ENCODE measurements around the gene STYXL1.
"Not testable (repeated sequence)": the region's sequence is repeated elsewhere in the genome, so short reads cannot be mapped to it uniquely, and the experiment has no call there.

Gene STYXL1

DNA sequence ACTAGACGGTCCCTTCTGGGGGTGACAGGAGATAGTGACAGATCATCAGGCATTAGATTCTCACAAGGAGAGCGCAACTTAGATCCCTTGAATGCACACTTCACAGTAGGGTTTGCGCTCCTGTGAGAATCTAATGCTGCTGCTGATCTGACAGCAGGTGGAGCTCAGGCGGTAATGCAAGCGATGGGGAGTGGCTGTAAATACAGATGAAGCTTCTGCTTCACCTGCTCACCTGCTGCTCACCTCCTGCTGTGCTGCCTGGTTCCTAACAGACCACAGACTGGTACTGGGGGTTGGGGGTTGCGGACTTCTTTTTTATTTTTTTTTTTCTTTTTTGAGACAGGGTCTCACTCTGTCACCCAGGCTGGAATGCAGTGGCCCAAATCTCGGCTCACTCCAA, 18.1 kb downstream of the STYXL1 start:
- not testable (repeated sequence) for DNase-seq (ENCODE audit: low read depth); H3K4me3 ChIP-seq (ENCODE audit: low read depth, low read length)
- TF ChIP-seq, protein P1, sequence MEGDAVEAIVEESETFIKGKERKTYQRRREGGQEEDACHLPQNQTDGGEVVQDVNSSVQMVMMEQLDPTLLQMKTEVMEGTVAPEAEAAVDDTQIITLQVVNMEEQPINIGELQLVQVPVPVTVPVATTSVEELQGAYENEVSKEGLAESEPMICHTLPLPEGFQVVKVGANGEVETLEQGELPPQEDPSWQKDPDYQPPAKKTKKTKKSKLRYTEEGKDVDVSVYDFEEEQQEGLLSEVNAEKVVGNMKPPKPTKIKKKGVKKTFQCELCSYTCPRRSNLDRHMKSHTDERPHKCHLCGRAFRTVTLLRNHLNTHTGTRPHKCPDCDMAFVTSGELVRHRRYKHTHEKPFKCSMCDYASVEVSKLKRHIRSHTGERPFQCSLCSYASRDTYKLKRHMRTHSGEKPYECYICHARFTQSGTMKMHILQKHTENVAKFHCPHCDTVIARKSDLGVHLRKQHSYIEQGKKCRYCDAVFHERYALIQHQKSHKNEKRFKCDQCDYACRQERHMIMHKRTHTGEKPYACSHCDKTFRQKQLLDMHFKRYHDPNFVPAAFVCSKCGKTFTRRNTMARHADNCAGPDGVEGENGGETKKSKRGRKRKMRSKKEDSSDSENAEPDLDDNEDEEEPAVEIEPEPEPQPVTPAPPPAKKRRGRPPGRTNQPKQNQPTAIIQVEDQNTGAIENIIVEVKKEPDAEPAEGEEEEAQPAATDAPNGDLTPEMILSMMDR (IDR thresholded peaks at IDR 0.05; ENCODE audit: control insufficient read depth, extremely low read depth, insufficient read depth) = peak; percentile 21

DNA sequence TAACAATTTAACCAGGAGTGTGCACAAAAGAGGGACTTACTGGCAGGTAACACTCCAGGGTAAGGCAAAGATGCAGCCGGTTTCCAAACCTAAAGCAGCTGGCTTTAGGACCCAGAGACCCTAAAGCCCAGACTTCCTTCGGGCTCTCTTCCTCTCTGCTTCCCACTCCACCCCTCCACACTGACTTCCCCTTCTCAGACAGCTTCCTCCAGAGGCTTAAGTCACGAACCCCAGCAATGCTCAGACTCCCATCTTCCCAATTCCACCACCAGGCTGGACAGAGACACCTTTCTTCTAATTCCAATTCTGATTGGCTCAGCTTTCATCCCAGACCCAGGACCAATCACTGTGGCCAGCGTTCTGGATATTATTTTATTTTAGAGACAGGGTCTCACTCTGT, 24.8 kb downstream of the STYXL1 start:
- DNase-seq (ENCODE audit: low read depth) = no peak
- TF ChIP-seq, protein P1 (IDR thresholded peaks at IDR 0.05; ENCODE audit: control insufficient read depth, extremely low read depth, insufficient read depth) = no peak
- no peak overlapping the region for H3K4me3 ChIP-seq (ENCODE audit: low read depth, low read length)

DNA sequence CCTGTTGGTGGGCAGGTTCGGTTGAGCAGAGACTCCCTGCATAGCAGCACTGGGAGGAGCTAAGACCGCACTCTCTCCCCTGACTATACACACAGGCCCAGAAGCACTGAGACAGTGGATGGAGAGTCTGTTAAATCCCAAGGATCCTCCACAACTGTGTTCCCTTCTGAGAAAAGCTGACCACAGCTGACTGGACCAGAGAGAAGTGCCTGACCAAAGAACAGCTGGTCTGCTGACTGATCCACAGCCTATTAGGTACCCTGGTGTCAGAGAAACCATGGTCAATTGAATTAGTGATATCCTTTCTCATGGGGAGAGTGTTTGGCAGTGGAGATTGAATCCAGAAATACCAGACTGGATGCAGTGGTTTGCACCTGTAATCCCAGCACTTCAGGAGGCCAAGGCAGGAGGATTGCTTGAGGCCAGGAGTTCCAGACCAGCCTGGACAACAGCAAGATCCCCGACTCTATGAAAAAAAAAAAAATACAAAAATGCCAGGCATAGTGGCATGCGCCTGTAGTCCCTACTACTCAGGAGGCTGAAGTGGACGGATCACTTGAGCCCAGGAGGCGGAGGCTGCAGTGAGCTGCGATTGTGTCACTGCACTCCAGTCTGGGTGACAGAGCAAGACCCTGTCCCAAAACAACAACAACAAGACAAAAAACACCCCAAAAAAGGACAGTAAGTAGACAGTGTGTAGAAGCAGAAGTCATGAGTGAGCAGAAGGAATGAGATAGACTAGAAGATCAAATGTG, 25.6 kb downstream of the STYXL1 start:
- TF ChIP-seq, protein P1 (IDR thresholded peaks at IDR 0.05; ENCODE audit: control insufficient read depth, extremely low read depth, insufficient read depth) = no peak
- no peak for DNase-seq (ENCODE audit: low read depth)
- no peak overlapping the region for H3K4me3 ChIP-seq (ENCODE audit: low read depth, low read length)

DNA sequence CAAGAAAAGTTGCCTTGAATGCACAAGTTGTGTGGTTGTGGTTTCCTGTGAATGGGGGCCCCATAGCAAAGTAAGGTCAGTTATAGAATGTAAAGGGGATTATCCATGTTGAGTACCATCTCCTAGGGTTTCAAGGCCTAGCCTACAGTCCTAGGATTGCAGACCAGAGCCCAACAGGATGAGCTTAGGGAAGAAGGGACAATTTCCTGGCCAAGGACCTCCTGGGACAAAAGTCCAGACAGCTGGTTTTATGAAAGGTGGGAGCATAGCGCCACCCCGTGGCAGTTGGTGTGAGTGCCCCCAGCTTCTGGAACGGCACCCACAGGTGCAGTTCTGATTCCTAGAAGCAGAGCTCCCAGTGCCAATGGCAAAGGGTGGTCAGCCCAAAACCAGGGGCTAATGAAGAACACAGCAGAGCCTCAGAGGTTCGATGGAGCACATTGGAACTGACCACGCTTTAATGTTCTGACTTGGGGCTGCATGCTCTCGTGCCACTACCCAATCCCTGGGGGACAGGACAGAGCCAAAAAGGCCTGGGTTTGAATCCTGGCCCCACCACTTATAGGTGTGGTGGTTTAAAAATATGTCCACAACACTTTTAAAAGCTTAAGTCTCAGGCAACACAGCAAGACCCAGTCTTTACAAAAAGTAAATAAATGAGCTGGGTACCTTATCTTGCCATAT, 27.6 kb downstream of the STYXL1 start:
- TF ChIP-seq, protein P1 (IDR thresholded peaks at IDR 0.05; ENCODE audit: control insufficient read depth, extremely low read depth, insufficient read depth) = peak; percentile 61
- peak; percentile 11 for DNase-seq (ENCODE audit: low read depth)
- H3K4me3 ChIP-seq (ENCODE audit: low read depth, low read length) = no peak overlapping the region

- H3K4me3 ChIP-seq (ENCODE audit: low read depth, low read length); DNase-seq (ENCODE audit: low read depth): not testable (repeated sequence)
Observed at GRCh38 chr7:76018520-76018919, 29.3 kb downstream of the STYXL1 start.

DNA sequence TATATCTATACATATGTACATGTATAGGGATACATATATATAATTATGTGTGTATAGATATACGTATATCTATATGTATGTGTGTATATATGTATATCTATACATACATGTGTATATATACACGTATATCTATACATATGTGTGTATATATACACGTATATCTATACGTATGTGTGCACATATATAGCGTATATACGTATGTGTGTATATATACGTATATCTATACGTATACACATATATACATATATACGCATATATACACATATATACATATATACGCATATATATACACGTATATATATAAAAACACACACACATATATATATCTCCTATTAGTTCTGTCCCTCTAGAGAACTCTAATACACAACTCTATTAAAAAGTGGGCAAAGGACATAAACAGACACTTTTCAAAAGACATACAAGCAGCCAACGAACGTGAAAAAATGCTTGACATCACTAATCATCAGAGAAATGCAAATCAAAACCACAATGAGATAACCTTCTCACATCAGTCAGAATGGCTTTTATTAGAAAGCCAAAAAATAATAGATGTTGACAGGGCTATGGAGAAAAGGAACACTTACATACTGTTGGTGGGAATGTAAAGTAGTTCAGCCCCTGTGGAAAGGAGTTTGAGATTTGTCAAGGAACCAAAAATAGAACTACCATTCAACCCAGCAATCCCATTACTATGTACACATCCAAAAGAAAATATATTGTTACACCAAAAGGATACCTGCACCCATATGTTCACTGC, 31.4 kb downstream of the STYXL1 start:
- H3K4me3 ChIP-seq (ENCODE audit: low read depth, low read length) = no peak overlapping the region
- TF ChIP-seq, protein P1 (IDR thresholded peaks at IDR 0.05; ENCODE audit: control insufficient read depth, extremely low read depth, insufficient read depth) = no peak
- no peak for DNase-seq (ENCODE audit: low read depth)

DNA sequence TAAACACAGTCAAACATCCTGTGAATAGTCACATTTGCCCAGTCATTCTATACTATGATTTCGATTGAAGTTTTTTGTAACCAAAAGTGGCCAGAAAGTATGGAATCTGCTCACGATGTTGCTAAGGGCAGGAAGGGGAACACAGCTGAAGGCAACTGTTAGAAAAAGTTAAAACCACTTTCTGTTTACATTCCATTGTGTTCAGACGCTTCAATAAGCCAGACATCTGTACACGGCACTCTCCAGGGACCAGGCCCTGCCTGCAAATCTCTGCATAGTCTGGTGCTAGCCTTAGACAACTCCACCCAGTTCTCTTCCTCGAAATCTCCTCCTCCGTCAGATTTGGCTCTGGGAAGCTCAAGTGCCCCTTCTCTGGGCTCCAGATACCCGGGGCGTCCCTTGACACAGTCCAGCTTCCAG, 36.3 kb downstream of the STYXL1 start:
- no peak overlapping the region for H3K4me3 ChIP-seq (ENCODE audit: low read depth, low read length)
- TF ChIP-seq, protein P1 (IDR thresholded peaks at IDR 0.05; ENCODE audit: control insufficient read depth, extremely low read depth, insufficient read depth) = no peak
- DNase-seq (ENCODE audit: low read depth) = no peak

Measured in LNCaP clone FGC (cell line).